OCI-LY1 (cell line): ENCODE data around the gene SFSWAP.

ENCODE experiments used
- CTCF ChIP-seq: fragments of 200-600 bp; sonication (generic), shearing (Covaris generic); IDR thresholded peaks from 2 replicates; pipeline ENCODE4 v1.5.1; 2017; ENCODE audit warnings: mild to moderate bottlenecking, antibody characterized with exemption, low read length, moderate library complexity, mixed read lengths
- EZH2 ChIP-seq: fragments of 200-600 bp; sonication (generic), shearing (Covaris generic); IDR thresholded peaks from 2 replicates; pipeline ENCODE4 v1.8.0; 2017; ENCODE audit warnings: borderline replicate concordance, mixed run types, mild to moderate bottlenecking, antibody characterized with exemption, low read length, moderate library complexity, mixed read lengths

DNA sequence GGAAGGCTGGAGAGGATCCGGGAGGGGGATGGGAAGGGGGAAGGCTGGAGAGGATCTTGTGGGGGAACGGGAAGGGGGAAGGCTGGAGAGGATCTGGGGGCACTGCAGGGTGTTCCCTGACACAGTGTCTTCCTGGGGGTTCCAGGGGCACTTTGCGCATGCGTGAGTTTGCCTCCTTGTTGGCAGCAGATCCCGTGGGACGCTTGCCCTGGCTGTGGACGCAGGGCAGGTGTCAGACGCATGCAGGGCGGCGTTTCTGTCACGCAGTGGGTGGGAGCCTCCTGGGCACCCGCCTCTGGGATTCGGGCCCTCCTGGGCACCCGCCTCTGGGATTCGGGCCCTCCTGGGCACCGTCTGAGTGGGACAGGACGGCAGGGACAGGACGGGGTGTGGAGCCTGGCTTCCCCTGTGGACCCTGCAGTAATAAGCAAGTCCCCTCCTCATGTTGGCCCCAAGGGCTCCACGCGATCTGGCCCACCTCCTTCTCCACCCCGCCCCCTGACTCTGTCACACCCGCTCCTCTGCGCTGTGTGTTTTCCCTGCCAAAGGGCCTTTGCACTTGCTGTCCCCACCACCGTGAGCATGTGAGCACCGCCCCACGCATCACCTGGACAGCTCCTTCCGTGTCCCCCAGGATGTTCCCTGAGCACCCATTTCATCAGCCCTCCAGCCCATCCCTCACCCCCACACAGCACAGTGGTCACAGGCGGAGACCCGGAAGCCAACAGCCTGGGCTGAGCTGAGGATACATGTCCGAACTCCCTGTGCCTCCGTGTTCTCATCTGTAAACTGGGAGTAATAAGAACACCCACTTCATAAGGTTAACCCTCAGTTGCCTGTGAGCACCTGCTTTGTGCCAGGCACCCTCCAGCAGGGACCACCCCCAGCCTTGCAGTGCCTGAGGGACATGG is 121.7 kb downstream of the SFSWAP start:
- TF ChIP-seq CTCF (no peak), EZH2 (no peak)
